SK-N-SH treated with all-trans-retinoic acid at 6 μM for 48 hours (cell line): ENCODE data around the gene CCDC122.

Experiments
- ARNTL ChIP-seq: fragments of 450-650 bp; formaldehyde crosslinking; IDR thresholded peaks from 2 replicates; pipeline ENCODE4 v1.5.0; 2020; ENCODE audit warnings: low read depth, mild to moderate bottlenecking, moderate library complexity, borderline replicate concordance
- BACH2 ChIP-seq: fragments of 250-450 bp; sonication (Bioruptor Pico); IDR thresholded peaks from 2 replicates; pipeline ENCODE4 v1.9.0; 2021; ENCODE audit warnings: mild to moderate bottlenecking, borderline replicate concordance
- CREB5 ChIP-seq: fragments of 250-450 bp; sonication (Bioruptor Pico); IDR thresholded peaks from 2 replicates; pipeline ENCODE4 v1.5.1; 2020; ENCODE audit warnings: low read depth, mild to moderate bottlenecking, moderate library complexity
- OSR1 ChIP-seq: fragments of 250-450 bp; sonication (Bioruptor Pico); IDR thresholded peaks from 2 replicates; pipeline ENCODE4 v1.8.0; 2022; ENCODE audit warnings: moderate library complexity, mild to moderate bottlenecking, inconsistent platforms
- PATZ1 ChIP-seq: fragments of 250-450 bp; sonication (Bioruptor Pico); IDR thresholded peaks from 2 replicates; pipeline ENCODE4 v1.8.0; 2020; ENCODE audit warnings: mild to moderate bottlenecking, moderate library complexity, borderline replicate concordance
- POU6F1 ChIP-seq: fragments of 250-450 bp; sonication (Bioruptor Pico); IDR thresholded peaks from 2 replicates; pipeline ENCODE4 v1.8.0; 2021; ENCODE audit warnings: low read depth, mild to moderate bottlenecking, moderate library complexity, borderline replicate concordance
- SNAI2 ChIP-seq: fragments of 250-450 bp; sonication (Bioruptor Pico); IDR thresholded peaks from 2 replicates; pipeline ENCODE4 v1.5.0; 2020; ENCODE audit warnings: mild to moderate bottlenecking, moderate library complexity
- TOX ChIP-seq: fragments of 250-450 bp; sonication (Bioruptor Pico); IDR thresholded peaks from 2 replicates; pipeline ENCODE4 v1.8.0; 2021; ENCODE audit warnings: mild to moderate bottlenecking, moderate library complexity, borderline replicate concordance
- ZFP3 ChIP-seq: fragments of 250-450 bp; sonication (Bioruptor Pico); IDR thresholded peaks from 2 replicates; pipeline ENCODE4 v1.5.0; 2020; ENCODE audit warnings: mild to moderate bottlenecking, moderate library complexity
- ZNF565 ChIP-seq: fragments of 450-650 bp; formaldehyde crosslinking; conservative IDR thresholded peaks from 2 replicates; pipeline ENCODE4 v1.5.0; 2020; ENCODE audit warnings: low read depth, mild to moderate bottlenecking, moderate library complexity
- ZNF70 ChIP-seq: fragments of 450-650 bp; formaldehyde crosslinking; IDR thresholded peaks from 2 replicates; pipeline ENCODE4 v1.5.0; 2020; ENCODE audit warnings: mild to moderate bottlenecking, moderate library complexity

- TF ChIP-seq PATZ1 (CRISPR knock-in tag) (no peak), OSR1 (CRISPR knock-in tag) (no peak), ZNF565 (no peak), ZFP3 (no peak), POU6F1 (no peak), BACH2 (CRISPR knock-in tag) (no peak), SNAI2 (no peak), CREB5 (CRISPR knock-in tag) (no peak), TOX (CRISPR knock-in tag) (no peak), ARNTL (CRISPR knock-in tag) (no peak), ZNF70 (CRISPR knock-in tag) (no peak)
Observed at GRCh38 chr13:43908156-43909126, 28.9 kb upstream of the CCDC122 start.
